Neural cell (in vitro differentiated cells): ENCODE results near the gene MPC2. TPM values are rescaled to one million over a fixed set of nuclear protein-coding genes. Genes with fewer than 3 reads are reported as not detected.

ENCODE experiments used
- H2AFZ ChIP-seq: fragments of 200-600, 300-800 bp; sonication (generic), shearing (Covaris generic); 2 replicates; pipeline ENCODE4 v1.6.0; 2014; ENCODE audit warnings: low read depth, mild to moderate bottlenecking, antibody characterized with exemption, low read length, moderate library complexity
- H3F3A ChIP-seq: fragments of 200-600 bp; shearing (Covaris generic); 2 replicates; pipeline ENCODE4 v1.6.1; 2016; ENCODE audit warnings: mild to moderate bottlenecking, moderate library complexity, mixed read lengths, antibody characterized with exemption, low read length; ENCODE audit not compliant: insufficient read depth, poor library complexity, severe bottlenecking
- H3K27ac ChIP-seq: fragments of 200-600, 300-800 bp; sonication (generic), shearing (Covaris generic); 2 replicates; pipeline ENCODE4 v1.5.1; 2014; ENCODE audit warnings: mild to moderate bottlenecking, low read length, moderate library complexity
- H3K27me3 ChIP-seq: fragments of 300-800, 200-600 bp; sonication (generic), shearing (Covaris generic); 2 replicates; pipeline ENCODE4 v1.6.0; 2014; ENCODE audit warnings: mild to moderate bottlenecking, low read depth, low read length, moderate library complexity; ENCODE audit not compliant: insufficient read depth
- H3K36me3 ChIP-seq: fragments of 300-800, 200-600 bp; sonication (generic), shearing (Covaris generic); 2 replicates; pipeline ENCODE4 v1.5.1; 2014; ENCODE audit warnings: mild to moderate bottlenecking, antibody characterized with exemption, low read length, moderate library complexity; ENCODE audit not compliant: insufficient read depth
- H3K4me2 ChIP-seq: fragments of 300-800, 200-600 bp; sonication (generic), shearing (Covaris generic); 2 replicates; pipeline ENCODE4 v1.6.0; 2014; ENCODE audit warnings: mild to moderate bottlenecking, low read length
- H3K4me3 ChIP-seq: fragments of 300-800, 200-600 bp; sonication (generic), shearing (Covaris generic); 2 replicates; pipeline ENCODE4 v1.5.1; 2014; ENCODE audit warnings: mild to moderate bottlenecking, low read length, moderate library complexity
- H3K79me2 ChIP-seq: fragments of 200-600 bp; shearing (Covaris generic); replicated peaks from 2 replicates; pipeline ENCODE4 v1.6.0; 2014; ENCODE audit warnings: mild to moderate bottlenecking, low read length, moderate library complexity; ENCODE audit not compliant: insufficient read depth
- H3K9ac ChIP-seq: fragments of 300-800, 200-600 bp; sonication (generic), shearing (Covaris generic); 2 replicates; pipeline ENCODE4 v1.6.1; 2016; ENCODE audit warnings: mild to moderate bottlenecking, low read length, mixed read lengths
- H3K9me2 ChIP-seq: fragments of 200-600 bp; shearing (Covaris generic); 2 replicates; pipeline ENCODE4 v1.6.1; 2016; ENCODE audit warnings: mild to moderate bottlenecking, low read length, mixed read lengths; ENCODE audit not compliant: insufficient read depth
- H3K9me3 ChIP-seq: fragments of 200-600, 300-800 bp; sonication (generic), shearing (Covaris generic); 2 replicates; pipeline ENCODE4 v1.6.1; 2016; ENCODE audit warnings: mild to moderate bottlenecking, mixed run types, low read length, moderate library complexity, mixed read lengths
- H4K20me1 ChIP-seq: fragments of 200-600 bp; shearing (Covaris generic); 2 replicates; pipeline ENCODE4 v1.6.1; 2016; ENCODE audit warnings: mild to moderate bottlenecking, mixed run types; ENCODE audit not compliant: insufficient read depth
- CTCF ChIP-seq: fragments of 450-650 bp; IDR thresholded peaks from 2 replicates; pipeline ENCODE4 v1.5.1; 2014; ENCODE audit warnings: antibody characterized with exemption, mild to moderate bottlenecking, moderate library complexity; ENCODE audit not compliant: poor library complexity, severe bottlenecking
- EP300 ChIP-seq: fragments of 450-650 bp; conservative IDR thresholded peaks from 2 replicates; pipeline ENCODE4 v1.6.1; 2014; ENCODE audit warnings: antibody characterized with exemption, mild to moderate bottlenecking, moderate library complexity; ENCODE audit not compliant: poor library complexity, severe bottlenecking
- EZH2 ChIP-seq: fragments of 200-600, 300-800 bp; shearing (Covaris generic), sonication (generic); IDR thresholded peaks from 2 replicates; pipeline ENCODE4 v1.6.1; 2014; ENCODE audit warnings: antibody characterized with exemption, low read length, borderline replicate concordance, mild to moderate bottlenecking; ENCODE audit not compliant: insufficient read depth, poor library complexity, severe bottlenecking
- MXI1 ChIP-seq: fragments of 450-650 bp; conservative IDR thresholded peaks from 2 replicates; pipeline ENCODE4 v1.6.1; 2014; ENCODE audit warnings: antibody characterized with exemption, mild to moderate bottlenecking; ENCODE audit not compliant: poor library complexity, severe bottlenecking
- POLR2AphosphoS5 ChIP-seq: IDR thresholded peaks from 2 replicates; pipeline ENCODE4 v1.6.1; 2012
- RAD21 ChIP-seq: fragments of 450-650 bp; conservative IDR thresholded peaks from 2 replicates; pipeline ENCODE4 v1.6.1; 2014; ENCODE audit warnings: antibody characterized with exemption, mild to moderate bottlenecking, moderate library complexity
- REST ChIP-seq: IDR thresholded peaks from 2 replicates; pipeline ENCODE4 v1.6.1; 2012; ENCODE audit warnings: borderline replicate concordance
- SMC3 ChIP-seq: fragments of 450-650 bp; conservative IDR thresholded peaks from 2 replicates; pipeline ENCODE4 v1.6.1; 2014; ENCODE audit warnings: antibody characterized with exemption, mild to moderate bottlenecking, moderate library complexity; ENCODE audit not compliant: poor library complexity
- TAF1 ChIP-seq: IDR thresholded peaks from 2 replicates; pipeline ENCODE4 v1.6.1; 2012; ENCODE audit warnings: low read depth
- polyA plus RNA-seq: library from polyadenylated mRNA; depleted of rRNA; stranded (reverse); fragments of >200 nt; gene quantifications from 2 replicates; pipeline ENCODE4 v1.2.3, GENCODE V29; 2014

MPC2 gene
- polyA plus RNA-seq, 1 donor from 2014 or later, result 104 TPM

GRCh38 chr1:167966050-167966449 is 29.2 kb upstream of the MPC2 start:
- TF ChIP-seq CTCF (no peak), POLR2AphosphoS5 (no peak), REST (no peak), MXI1 (no peak), TAF1 (no peak), RAD21 (no peak), EZH2 (no peak), EP300 (no peak), SMC3 (no peak)
- Histone ChIP-seq H3K27ac (no peak overlapping the region), H3K36me3 (no peaks in the 10 kb centered on the region), H3F3A (no peaks in the 10 kb centered on the region), H3K4me2 (no peak overlapping the region), H3K9me2 (no peaks in the 10 kb centered on the region), H3K79me2 (no peaks in the 10 kb centered on the region), H3K9me3 (no peaks in the 10 kb centered on the region), H3K9ac (no peak overlapping the region), H2AFZ (no peak overlapping the region), H3K27me3 (no peaks in the 10 kb centered on the region), H3K4me3 (no peak overlapping the region), H4K20me1 (no peaks in the 10 kb centered on the region)

- no peak overlapping the region for H3K9ac ChIP-seq
- no peaks in the 10 kb centered on the region for H3K9me3 ChIP-seq
- no peak overlapping the region for H2AFZ ChIP-seq
- no peaks in the 10 kb centered on the region for H3K27me3 ChIP-seq
- H3K4me2 ChIP-seq, result no peak overlapping the region
- H3K4me3 ChIP-seq, result no peak overlapping the region
- no peak overlapping the region for H3K27ac ChIP-seq
- no peaks in the 10 kb centered on the region for H4K20me1 ChIP-seq
- H3F3A ChIP-seq, result no peaks in the 10 kb centered on the region
- no peak for TF ChIP-seq REST
- no peak for TF ChIP-seq SMC3
- TF ChIP-seq POLR2AphosphoS5, result no peak
- TF ChIP-seq EZH2, result no peak
- TF ChIP-seq TAF1, result no peak
- TF ChIP-seq EP300, result no peak
- no peaks in the 10 kb centered on the region for H3K9me2 ChIP-seq
- no peaks in the 10 kb centered on the region for H3K79me2 ChIP-seq
- H3K36me3 ChIP-seq, result no peaks in the 10 kb centered on the region
Measured at GRCh38 chr1:167964646-167965045, 27.8 kb upstream of the MPC2 start.
